DND-41 (cell line): ENCODE results near the gene FABP2.
A peak's percentile ranks its signal among the peaks of the same experiment; 100 is the strongest.
"Not testable (repeated sequence)": the region's sequence is repeated elsewhere in the genome, so short reads cannot be mapped to it uniquely, and the experiment has no call there.

ENCODE experiments used
- ATAC-seq: fragments of 200-7000 bp; cut with Tn5 transposase; 3 replicates; pipeline ENCODE4 v1.9.1; 2021; ENCODE audit warnings: low read depth; ENCODE audit not compliant: insufficient read depth
- DNase-seq: peaks from one replicate; pipeline ENCODE4 v3.0.0-alpha.2; 2020
- H2AFZ ChIP-seq: 2 replicates; pipeline ENCODE4 v1.6.0; 2012; ENCODE audit warnings: low read depth, low read length
- H3K27ac ChIP-seq: 2 replicates; pipeline ENCODE4 v1.5.1; 2012; ENCODE audit warnings: low read length, inconsistent platforms
- H3K27me3 ChIP-seq: fragments of 200-600 bp; sonication (generic); 2 replicates; pipeline ENCODE4 v1.6.0; 2012; ENCODE audit warnings: low read length, mild to moderate bottlenecking, inconsistent platforms; ENCODE audit not compliant: insufficient read depth, poor library complexity
- H3K36me3 ChIP-seq: 2 replicates; pipeline ENCODE4 v1.5.1; 2012; ENCODE audit warnings: low read length, inconsistent platforms; ENCODE audit not compliant: insufficient read depth
- H3K4me1 ChIP-seq: 2 replicates; pipeline ENCODE4 v1.5.1; 2012; ENCODE audit warnings: mild to moderate bottlenecking, low read length; ENCODE audit not compliant: insufficient read depth
- H3K4me2 ChIP-seq: 2 replicates; pipeline ENCODE4 v1.6.0; 2012; ENCODE audit warnings: mild to moderate bottlenecking, moderate library complexity, low read length, inconsistent platforms; ENCODE audit not compliant: insufficient read depth
- H3K4me3 ChIP-seq, 2 experiments: fragments of 200-600 bp in 1 of 2; shearing (Covaris generic) in 1 of 2; 2 replicates each; pipeline ENCODE4 v1.5.1; 2012 to 2016; ENCODE audit warnings: inconsistent platforms in 2 of 2, low read length in 2 of 2, mild to moderate bottlenecking in 2 of 2, low read depth in 1 of 2, moderate library complexity in 1 of 2
- H3K79me2 ChIP-seq: 2 replicates; pipeline ENCODE4 v1.6.0; 2012; ENCODE audit warnings: low read length, inconsistent platforms; ENCODE audit not compliant: insufficient read depth
- H3K9ac ChIP-seq: 2 replicates; pipeline ENCODE4 v1.6.0; 2012; ENCODE audit warnings: low read depth, mild to moderate bottlenecking, inconsistent platforms, low read length, moderate library complexity
- H3K9me3 ChIP-seq: 2 replicates; pipeline ENCODE4 v1.5.1; 2012; ENCODE audit warnings: low read length, moderate library complexity, mild to moderate bottlenecking, inconsistent platforms; ENCODE audit not compliant: insufficient read depth, severe bottlenecking
- H4K20me1 ChIP-seq: 2 replicates; pipeline ENCODE4 v1.6.0; 2012; ENCODE audit warnings: low read length; ENCODE audit not compliant: insufficient read depth
- EZH2 ChIP-seq: IDR thresholded peaks from 3 replicates; pipeline ENCODE4 v1.6.1; 2012; ENCODE audit warnings: borderline replicate concordance, low read depth, mild to moderate bottlenecking, moderate library complexity, low read length, inconsistent platforms; ENCODE audit not compliant: severe bottlenecking
- TF ChIP-seq, protein P1 (sequence below): IDR thresholded peaks from 2 replicates; pipeline ENCODE4 v1.5.1; 2012; ENCODE audit warnings: borderline replicate concordance, low read length, moderate library complexity, mild to moderate bottlenecking; ENCODE audit not compliant: poor library complexity, severe bottlenecking; ENCODE audit errors: extremely low read depth

FABP2 gene

DNA sequence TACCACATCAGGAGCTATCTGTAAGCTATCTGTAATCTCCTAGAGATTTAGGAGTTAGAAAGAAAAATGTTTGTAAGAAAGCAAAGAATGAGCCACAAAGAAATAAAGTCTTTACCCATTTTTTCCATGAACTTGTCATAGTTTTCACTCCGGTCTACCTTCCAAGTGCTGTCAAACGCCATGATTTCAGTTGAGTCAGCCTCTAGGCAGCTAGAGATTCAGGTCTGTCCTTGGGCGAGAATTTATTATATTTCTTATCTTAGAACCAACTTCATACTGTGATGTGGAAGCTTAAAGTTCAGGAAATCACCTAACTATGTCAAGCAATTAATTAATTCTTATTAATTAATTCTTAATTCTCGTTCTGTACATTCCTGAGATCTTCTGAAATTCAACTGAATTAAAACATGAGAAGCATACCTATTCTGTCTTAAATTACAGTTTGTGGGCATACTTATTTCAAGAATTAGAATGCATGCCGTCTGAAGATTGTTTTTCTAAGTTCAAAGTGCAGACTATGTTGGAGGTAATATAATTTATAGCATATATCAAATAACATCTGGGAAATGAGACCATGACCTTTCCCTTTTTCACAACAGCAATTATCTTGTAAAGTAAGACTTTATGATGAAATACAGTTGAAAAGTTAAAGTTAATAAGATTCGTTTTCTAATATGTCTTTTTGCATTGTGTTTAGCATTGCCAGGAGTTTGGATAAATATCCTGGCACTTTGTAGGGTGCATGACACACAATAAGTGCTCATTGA is at the start of gene FABP2:
TSS of gene FABP2 (minus strand) at position 218 of the 767 bp plus-strand sequence. CDS start at position 182, 36 bp downstream.
- Histone ChIP-seq H3K79me2 (no peaks in the 10 kb centered on the region), H3K4me2 (no peak within 1 kb of the TSS), H3K4me1 (no peaks in the 10 kb centered on the region), H3K9me3 (no peaks in the 10 kb centered on the region), H3K27ac (no peak within 1 kb of the TSS), H3K9ac (no peak within 1 kb of the TSS), H3K4me3 (no peak within 1 kb of the TSS), H3K36me3 (no peaks in the 10 kb centered on the region), H3K27me3 (no peaks in the 10 kb centered on the region), H4K20me1 (no peaks in the 10 kb centered on the region), H2AFZ (no peak within 1 kb of the TSS)
- no peak for TF ChIP-seq EZH2
- TF ChIP-seq, protein P1, sequence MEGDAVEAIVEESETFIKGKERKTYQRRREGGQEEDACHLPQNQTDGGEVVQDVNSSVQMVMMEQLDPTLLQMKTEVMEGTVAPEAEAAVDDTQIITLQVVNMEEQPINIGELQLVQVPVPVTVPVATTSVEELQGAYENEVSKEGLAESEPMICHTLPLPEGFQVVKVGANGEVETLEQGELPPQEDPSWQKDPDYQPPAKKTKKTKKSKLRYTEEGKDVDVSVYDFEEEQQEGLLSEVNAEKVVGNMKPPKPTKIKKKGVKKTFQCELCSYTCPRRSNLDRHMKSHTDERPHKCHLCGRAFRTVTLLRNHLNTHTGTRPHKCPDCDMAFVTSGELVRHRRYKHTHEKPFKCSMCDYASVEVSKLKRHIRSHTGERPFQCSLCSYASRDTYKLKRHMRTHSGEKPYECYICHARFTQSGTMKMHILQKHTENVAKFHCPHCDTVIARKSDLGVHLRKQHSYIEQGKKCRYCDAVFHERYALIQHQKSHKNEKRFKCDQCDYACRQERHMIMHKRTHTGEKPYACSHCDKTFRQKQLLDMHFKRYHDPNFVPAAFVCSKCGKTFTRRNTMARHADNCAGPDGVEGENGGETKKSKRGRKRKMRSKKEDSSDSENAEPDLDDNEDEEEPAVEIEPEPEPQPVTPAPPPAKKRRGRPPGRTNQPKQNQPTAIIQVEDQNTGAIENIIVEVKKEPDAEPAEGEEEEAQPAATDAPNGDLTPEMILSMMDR: no peak
- ATAC-seq (no peak), DNase-seq (no peak)

DNA sequence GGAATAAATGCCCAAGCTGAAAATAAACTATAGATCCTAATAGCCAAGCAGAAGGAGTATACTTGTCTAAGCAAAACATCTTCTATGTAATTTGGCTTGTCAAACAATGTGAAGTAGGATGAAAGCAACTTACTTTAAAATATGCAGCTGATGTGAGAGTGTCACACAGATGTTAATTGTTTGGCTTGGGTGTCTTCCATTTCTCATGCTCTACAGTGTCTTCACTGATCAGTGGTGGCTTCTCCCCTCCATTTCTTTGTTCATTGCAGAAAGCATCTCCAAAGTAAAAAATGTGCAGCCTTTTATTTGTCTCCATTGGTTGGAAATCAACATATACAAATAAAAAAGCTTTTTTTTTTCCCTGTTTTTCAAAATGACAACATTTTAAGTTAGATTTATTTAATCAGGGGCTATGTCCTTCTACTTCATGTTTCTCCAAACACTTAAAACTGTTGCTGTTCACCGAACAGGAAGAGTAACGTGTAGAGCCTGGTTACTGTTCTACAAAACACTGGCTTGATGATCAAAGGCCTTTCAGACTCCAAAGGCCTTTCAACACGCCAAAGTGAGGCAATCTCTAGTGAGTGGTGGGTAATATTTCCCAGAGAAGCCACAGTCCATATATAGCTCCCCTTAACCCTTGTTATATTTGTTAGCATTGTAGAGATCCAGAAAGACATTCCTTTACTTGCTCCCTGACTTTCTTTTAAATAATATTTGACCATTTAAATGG is 49.2 kb upstream of the FABP2 start:
- H3K79me2 ChIP-seq, H4K20me1 ChIP-seq, H3K27me3 ChIP-seq, H3K36me3 ChIP-seq, H3K9me3 ChIP-seq, H3K4me2 ChIP-seq, H3K27ac ChIP-seq, H3K4me1 ChIP-seq, H3K4me3 ChIP-seq, DNase-seq, H2AFZ ChIP-seq, H3K9ac ChIP-seq: not testable (repeated sequence)
- ATAC-seq: peak; percentile 79

DNA sequence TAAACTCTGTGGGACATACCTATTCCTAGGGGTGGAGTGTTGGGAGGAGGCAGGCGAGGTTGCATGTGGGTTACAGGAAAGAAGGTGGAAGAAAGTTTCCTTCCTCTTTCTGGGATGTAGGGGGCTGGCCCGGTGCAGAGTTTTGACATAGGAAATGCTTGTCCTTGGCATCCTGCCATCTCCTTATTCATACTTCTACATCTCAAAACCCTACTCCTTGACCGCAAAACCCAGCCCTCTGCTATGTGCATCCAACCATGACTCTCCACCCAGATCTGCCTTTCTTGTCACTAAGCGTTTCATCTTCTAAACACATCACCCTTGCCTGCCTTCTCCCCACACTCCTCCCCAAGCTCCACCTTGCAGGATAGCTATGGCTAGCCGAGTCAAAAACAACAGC is 48.5 kb upstream of the FABP2 start:
- not testable (repeated sequence) for H3K4me1 ChIP-seq, H4K20me1 ChIP-seq

DNA sequence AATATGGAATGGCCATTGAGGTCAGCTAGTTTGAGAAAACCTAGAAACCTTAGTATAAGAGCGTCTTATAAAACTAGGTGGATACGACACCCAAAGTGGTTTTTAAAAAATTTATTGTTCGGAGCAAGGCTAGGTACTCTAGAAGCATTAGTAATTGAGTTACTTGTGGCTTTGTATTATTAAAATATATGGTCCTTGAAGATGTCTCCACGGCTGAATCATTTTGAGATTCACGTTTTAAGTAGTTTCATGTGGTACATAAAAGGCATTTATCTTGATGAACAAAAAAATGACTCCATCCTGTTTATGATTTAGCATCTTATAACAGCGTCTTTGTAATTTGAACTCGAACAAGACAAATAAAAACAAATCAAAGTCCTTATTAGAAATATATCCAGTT is 44.9 kb upstream of the FABP2 start:
- DNase-seq, ATAC-seq, H2AFZ ChIP-seq, H3K27ac ChIP-seq, H3K9ac ChIP-seq, H3K27me3 ChIP-seq, H3K9me3 ChIP-seq, H3K36me3 ChIP-seq, H3K4me1 ChIP-seq, H3K4me2 ChIP-seq, H3K79me2 ChIP-seq, H3K4me3 ChIP-seq, H4K20me1 ChIP-seq: not testable (repeated sequence)

More for the DNA sequence above, 48.5 kb upstream of the FABP2 start:
- H2AFZ ChIP-seq, H3K27me3 ChIP-seq, H3K27ac ChIP-seq, H3K79me2 ChIP-seq, H3K36me3 ChIP-seq, H3K9me3 ChIP-seq, H3K9ac ChIP-seq, H3K4me3 ChIP-seq: not testable (repeated sequence)
- ATAC-seq (peak; percentile 98), DNase-seq (peak; percentile 77)
- peak overlapping the region; percentile 23; the same call in 1 of the 2 replicates for H3K4me2 ChIP-seq

DNA sequence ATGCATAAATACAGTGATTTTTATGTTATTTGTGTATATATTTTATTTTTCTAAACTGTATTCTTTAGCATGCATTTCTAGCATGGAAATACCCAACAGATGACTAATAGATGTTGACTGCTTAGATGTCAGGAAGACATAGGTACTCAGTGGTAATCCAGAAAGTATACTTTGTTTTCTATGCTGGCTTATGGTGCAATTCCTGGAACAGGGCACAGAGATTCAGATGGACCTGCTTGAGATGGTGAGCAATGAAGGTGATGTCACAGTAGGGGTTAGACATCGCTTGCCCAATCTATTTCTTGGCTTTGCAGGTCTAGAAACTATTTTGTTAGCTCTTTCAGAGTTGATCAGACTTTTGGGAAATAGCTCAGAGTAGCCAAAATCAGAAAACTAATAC is 42.3 kb upstream of the FABP2 start:
- not testable (repeated sequence) for H3K4me3 ChIP-seq, H3K36me3 ChIP-seq, ATAC-seq, H3K4me1 ChIP-seq, H3K9ac ChIP-seq, H3K79me2 ChIP-seq, H3K9me3 ChIP-seq, H3K4me2 ChIP-seq, H4K20me1 ChIP-seq, H2AFZ ChIP-seq, DNase-seq, H3K27ac ChIP-seq, H3K27me3 ChIP-seq

DNA sequence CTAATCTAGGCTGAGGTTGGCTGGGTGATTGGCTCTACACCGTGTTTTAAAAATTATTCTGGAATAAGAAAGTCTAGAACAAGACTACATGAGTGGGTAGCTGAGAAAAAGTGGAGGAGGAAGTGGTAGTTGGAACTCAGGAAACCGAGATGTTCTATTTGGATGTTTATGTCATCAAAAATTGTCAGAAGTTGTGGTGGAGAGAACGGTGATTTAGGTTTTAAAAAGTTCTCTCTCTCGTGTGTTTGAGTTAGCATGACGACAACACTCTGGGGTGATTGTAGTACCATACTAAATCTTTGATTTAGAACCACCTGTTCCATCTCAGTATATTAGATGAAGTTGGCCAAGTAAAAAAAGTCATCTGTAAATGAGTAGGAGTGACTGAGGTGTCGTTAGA is 41.4 kb upstream of the FABP2 start:
- not testable (repeated sequence) for H3K4me2 ChIP-seq

DNA sequence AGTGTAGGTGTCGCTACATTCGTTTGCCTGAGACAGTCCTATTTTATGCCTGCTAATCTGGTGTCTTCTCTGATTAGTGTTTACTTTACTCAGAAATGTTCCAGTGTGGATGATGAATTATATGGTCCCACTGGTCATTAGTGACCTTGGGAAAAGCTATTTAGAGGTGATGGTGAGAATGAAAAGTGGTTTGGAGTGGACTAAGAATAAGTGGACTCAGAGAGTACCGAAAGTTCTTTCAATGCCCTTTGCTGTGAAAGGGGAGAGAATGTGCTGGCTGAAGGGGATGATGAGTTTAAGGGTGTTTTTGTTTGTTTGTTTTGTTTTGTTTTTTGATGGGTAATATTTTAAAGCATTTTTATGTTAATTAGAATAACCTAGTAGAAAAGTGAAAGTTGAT is 40.5 kb upstream of the FABP2 start:
- H3K27ac ChIP-seq, H3K79me2 ChIP-seq, H3K4me3 ChIP-seq, H4K20me1 ChIP-seq, DNase-seq, H3K27me3 ChIP-seq, H3K9me3 ChIP-seq, H3K36me3 ChIP-seq, H3K4me1 ChIP-seq, ATAC-seq, H2AFZ ChIP-seq, H3K9ac ChIP-seq, H3K4me2 ChIP-seq: not testable (repeated sequence)

More for the DNA sequence above, 41.4 kb upstream of the FABP2 start:
- H3K9ac ChIP-seq, DNase-seq, H2AFZ ChIP-seq, H3K27ac ChIP-seq, H3K4me1 ChIP-seq, H3K27me3 ChIP-seq, H3K36me3 ChIP-seq, H3K4me3 ChIP-seq, H4K20me1 ChIP-seq, H3K79me2 ChIP-seq, ATAC-seq, H3K9me3 ChIP-seq: not testable (repeated sequence)
